ENCODE results near the gene EIF2B2. TPM values are rescaled to one million over a fixed set of nuclear protein-coding genes. Genes with fewer than 3 reads are reported as not detected.

EIF2B2 gene
- total RNA-seq (10 to 100 TPM; 23.2 to 46.8 TPM), polyA plus RNA-seq (ENCODE audit: insufficient read length in 2 of 2) (10 to 100 TPM; 47.4 to 56.8 TPM)
- long read RNA-seq, donor 1, full-length matches to known transcripts: 18 of 23 reads
- long read RNA-seq, donor 1, partial matches to known transcripts: 5 of 23 reads
- long read RNA-seq, donor 1, other reads (novel, unspliced or antisense): 0 of 23 reads
- long read RNA-seq, donor 2, full-length matches to known transcripts: 5 of 5 reads
- long read RNA-seq, donor 2, partial matches to known transcripts: 0 of 5 reads
- long read RNA-seq, donor 2, other reads (novel, unspliced or antisense): 0 of 5 reads
- long read RNA-seq, donor 3, full-length matches to known transcripts: 4 of 4 reads
- long read RNA-seq, donor 3, partial matches to known transcripts: 0 of 4 reads
- long read RNA-seq, donor 3, other reads (novel, unspliced or antisense): 0 of 4 reads
- long read RNA-seq, donor 4, full-length matches to known transcripts: 21 of 45 reads
- long read RNA-seq, donor 4, partial matches to known transcripts: 24 of 45 reads
- long read RNA-seq, donor 4, other reads (novel, unspliced or antisense): 0 of 45 reads

DNA sequence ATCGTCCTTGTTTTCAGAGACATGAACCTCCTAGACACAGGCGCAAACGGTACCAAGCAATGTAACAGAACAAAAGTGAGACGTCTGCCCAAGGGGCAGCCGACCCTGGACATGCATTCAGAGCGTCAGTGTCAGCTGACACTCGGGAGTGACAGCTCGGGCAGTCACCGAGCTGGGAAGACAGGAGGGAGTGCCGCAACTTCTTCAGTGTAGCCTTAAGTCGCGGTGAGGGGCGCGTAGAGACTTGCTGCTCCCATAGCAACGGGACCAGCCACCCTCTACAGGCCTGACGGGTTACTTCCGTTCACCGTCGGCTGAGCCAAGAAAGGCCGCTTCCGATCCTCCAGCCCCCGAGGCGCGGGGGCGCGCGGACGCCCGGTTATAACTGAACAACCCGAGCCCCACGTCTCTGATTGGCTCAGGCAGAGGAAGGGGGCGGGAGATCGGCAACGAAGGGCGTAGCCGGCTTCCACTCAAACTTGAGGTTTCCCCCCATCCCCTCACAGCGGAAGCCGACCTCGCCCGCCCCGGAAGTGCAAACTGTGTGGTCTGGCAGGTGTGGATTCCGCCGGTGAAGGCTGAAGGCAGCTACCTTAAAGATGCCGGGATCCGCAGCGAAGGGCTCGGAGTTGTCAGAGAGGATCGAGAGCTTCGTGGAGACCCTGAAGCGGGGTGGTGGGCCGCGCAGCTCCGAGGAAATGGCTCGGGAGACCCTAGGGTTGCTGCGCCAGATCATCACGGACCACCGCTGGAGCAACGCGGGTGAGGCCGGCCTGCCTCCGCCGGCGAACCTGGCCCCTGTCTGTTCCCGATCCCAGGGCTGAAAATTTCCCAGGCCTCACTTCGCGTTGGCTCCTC is at the start of gene EIF2B2:
Gene EIF2B2 (plus strand): TSS at position 530 of the 858 bp plus-strand sequence. CDS start 70 bp downstream, at position 600.
- peak within 1 kb of the TSS; percentile 95 for H3K4me3 ChIP-seq (ENCODE audit: low read depth, low read length)
- H3K4me1 ChIP-seq (ENCODE audit: control insufficient read depth, insufficient read depth, low read length): peaks cover 10% of the 10 kb centered on the region
- peak within 1 kb of the TSS; percentile 87 for H3K27ac ChIP-seq (ENCODE audit: low read depth, low read length)
- WGBS (ENCODE audit: insufficient coverage): under 1% methylated on average over 61 of the region's 66 CpGs
- peak; percentile 93 to 99 (median 96) for DNase-seq (ENCODE audit: low read depth in 4 of 6, low spot score in 6 of 6)
- H3K9me3 ChIP-seq (ENCODE audit: control insufficient read depth, insufficient read depth, low read length): peaks cover 1% of the 10 kb centered on the region
- peaks cover 13% of the 10 kb centered on the region for H3K36me3 ChIP-seq (ENCODE audit: control insufficient read depth, insufficient read depth, low read length)
- H3K27me3 ChIP-seq (ENCODE audit: control insufficient read depth, insufficient read depth, low read length): no peaks in the 10 kb centered on the region

DNA sequence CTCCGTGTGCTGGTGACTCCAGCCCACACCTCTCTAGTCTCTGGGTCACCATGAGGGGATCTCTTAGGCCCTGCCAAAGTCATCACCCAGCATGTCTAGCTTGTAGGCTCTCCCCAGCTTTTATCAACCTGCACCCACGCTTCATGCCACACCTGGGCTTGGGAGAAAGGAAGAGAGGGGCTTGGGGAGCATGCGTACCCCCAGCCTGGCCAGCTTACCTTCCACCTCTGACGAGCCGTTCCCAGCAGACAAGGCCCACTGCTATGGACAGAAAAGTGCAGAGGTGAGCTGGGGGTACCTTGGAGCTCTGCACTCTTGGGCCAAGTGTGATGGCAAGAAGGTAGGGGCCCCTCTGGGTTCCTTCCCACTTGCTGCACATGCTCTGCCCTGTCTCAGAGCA is 49.0 kb upstream of the EIF2B2 start:
- Histone ChIP-seq H3K27me3 (ENCODE audit: control insufficient read depth, insufficient read depth, low read length) (peaks cover 17% of the 10 kb centered on the region), H3K4me1 (ENCODE audit: control insufficient read depth, insufficient read depth, low read length) (peaks cover 67% of the 10 kb centered on the region), H3K9me3 (ENCODE audit: control insufficient read depth, insufficient read depth, low read length) (no peaks in the 10 kb centered on the region), H3K27ac (ENCODE audit: low read depth, low read length) (no peak overlapping the region), H3K36me3 (ENCODE audit: control insufficient read depth, insufficient read depth, low read length) (peaks cover 12% of the 10 kb centered on the region), H3K4me3 (ENCODE audit: low read depth, low read length) (peak overlapping the region; percentile 20)
- no peak for DNase-seq (ENCODE audit: low read depth in 4 of 6, low spot score in 6 of 6)
- 50% methylated on average over 1 of the region's 5 CpGs for WGBS (ENCODE audit: insufficient coverage)

DNA sequence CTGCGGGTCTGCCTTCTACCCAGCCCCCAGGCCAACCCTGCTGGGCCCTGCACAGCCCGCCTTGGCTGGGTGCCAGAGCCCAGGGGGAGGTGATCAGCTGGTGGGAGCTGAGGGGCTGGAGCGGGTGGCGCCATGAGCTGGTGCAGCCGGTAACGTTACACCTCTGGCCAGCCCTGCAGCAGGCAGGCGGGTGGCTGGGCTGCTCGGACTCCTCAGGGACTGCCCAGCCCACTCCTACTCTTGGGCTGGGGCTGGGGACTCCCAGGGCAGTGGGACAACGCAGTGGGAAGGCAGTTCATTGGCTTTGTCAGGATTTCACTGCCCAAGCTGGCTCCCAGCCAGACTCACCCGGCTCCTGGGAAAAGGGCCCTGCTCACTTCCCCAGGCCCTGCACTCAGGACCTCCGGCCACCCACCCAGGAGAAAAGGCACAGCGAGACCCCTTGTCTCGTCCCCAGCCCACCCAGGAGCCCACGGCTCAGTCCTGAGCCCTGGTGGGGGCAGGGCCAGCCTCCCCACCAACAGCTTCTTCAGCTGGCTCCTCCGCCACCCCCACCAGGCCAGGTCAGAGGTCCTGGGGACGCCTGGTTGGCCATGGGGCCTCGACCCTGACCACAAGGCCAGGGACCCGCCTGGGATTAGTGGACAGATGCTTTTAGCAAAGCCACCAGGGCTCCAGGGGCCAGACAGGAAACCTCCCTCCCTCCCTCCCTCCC is 48.3 kb upstream of the EIF2B2 start:
- peak in 3 of 6 donors; percentile 22 to 69 (median 68) for DNase-seq (ENCODE audit: low read depth in 4 of 6, low spot score in 6 of 6)
- no peak overlapping the region for H3K27ac ChIP-seq (ENCODE audit: low read depth, low read length)
- H3K4me1 ChIP-seq (ENCODE audit: control insufficient read depth, insufficient read depth, low read length): peaks cover 66% of the 10 kb centered on the region
- H3K4me3 ChIP-seq (ENCODE audit: low read depth, low read length): peak overlapping the region; percentile 20
- H3K9me3 ChIP-seq (ENCODE audit: control insufficient read depth, insufficient read depth, low read length): no peaks in the 10 kb centered on the region
- WGBS (ENCODE audit: insufficient coverage): 23% methylated on average over 18 of the region's 18 CpGs
- peaks cover 17% of the 10 kb centered on the region for H3K27me3 ChIP-seq (ENCODE audit: control insufficient read depth, insufficient read depth, low read length)
- H3K36me3 ChIP-seq (ENCODE audit: control insufficient read depth, insufficient read depth, low read length): peaks cover 7% of the 10 kb centered on the region

DNA sequence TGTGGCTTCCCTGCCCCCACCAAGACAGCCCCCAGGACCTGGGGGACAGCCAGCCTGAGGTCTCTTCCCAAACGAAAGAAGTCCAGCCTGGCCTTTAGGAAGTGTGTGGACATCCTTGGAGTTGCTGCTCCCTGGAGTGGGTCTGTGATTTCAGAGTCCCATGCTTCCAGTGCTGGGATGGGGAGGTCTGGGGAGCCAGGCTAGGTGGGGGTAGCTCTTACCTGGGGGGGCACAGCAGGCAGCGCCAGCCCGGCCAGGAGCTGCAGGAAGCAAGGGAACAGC is 47.8 kb upstream of the EIF2B2 start:
- Histone ChIP-seq H3K27ac (ENCODE audit: low read depth, low read length) (no peak overlapping the region), H3K4me1 (ENCODE audit: control insufficient read depth, insufficient read depth, low read length) (peaks cover 61% of the 10 kb centered on the region), H3K9me3 (ENCODE audit: control insufficient read depth, insufficient read depth, low read length) (no peaks in the 10 kb centered on the region), H3K4me3 (ENCODE audit: low read depth, low read length) (peak overlapping the region; percentile 20), H3K27me3 (ENCODE audit: control insufficient read depth, insufficient read depth, low read length) (peaks cover 17% of the 10 kb centered on the region), H3K36me3 (ENCODE audit: control insufficient read depth, insufficient read depth, low read length) (peaks cover 6% of the 10 kb centered on the region)
- DNase-seq (ENCODE audit: low read depth in 4 of 6, low spot score in 6 of 6): no peak
- 12% methylated on average over 3 of the region's 3 CpGs for WGBS (ENCODE audit: insufficient coverage)

DNA sequence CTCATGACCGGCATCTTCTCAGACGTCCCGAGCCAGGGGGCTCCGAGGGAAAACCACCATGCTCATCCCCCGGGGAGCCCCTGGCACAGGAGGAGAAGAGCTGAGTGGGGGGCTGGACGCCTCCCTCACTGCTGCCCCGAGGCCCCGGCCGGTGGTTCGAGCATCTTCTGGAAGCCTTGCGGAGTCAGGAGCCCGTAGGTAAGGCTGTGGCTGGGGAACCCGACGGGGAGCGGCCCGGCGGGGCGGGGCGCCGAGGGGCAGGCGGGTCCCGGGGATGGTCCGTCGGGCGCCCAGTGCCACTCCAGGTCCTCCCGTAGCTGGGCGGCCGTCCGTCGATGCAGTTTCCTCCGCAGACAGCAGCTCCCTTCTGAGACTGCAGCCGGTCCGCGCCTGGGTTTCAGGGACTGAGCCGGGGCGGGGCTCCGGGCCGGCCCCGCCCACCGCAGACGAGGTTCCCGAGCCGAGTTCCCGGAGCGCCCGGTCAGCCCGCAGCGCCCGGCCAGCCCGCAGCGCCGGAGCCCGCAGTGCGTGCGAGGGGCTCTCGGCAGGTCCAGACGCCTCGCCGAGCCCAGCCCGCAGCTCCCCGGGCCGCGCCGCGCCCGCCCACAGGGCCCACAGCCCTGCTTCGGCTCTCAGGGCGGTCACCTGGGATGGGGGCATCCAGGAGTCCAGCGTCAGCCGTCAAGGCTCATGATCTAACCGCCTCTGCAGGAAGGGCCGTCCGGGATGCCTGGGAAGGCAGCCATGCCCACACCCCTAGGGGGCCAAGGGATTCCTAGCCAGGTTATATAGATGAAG is 47.3 kb upstream of the EIF2B2 start, which contains the start of gene PGF:
Gene PGF (minus strand): TSS at position 369 of the 798 bp plus-strand sequence. CDS start 355 bp downstream, at position 14.
- H3K9me3 ChIP-seq (ENCODE audit: control insufficient read depth, insufficient read depth, low read length): no peaks in the 10 kb centered on the region
- peak within 1 kb of the TSS; percentile 20 for H3K4me3 ChIP-seq (ENCODE audit: low read depth, low read length)
- peaks cover 17% of the 10 kb centered on the region for H3K27me3 ChIP-seq (ENCODE audit: control insufficient read depth, insufficient read depth, low read length)
- WGBS (ENCODE audit: insufficient coverage): 4% methylated on average over 72 of the region's 73 CpGs
- peaks cover 56% of the 10 kb centered on the region for H3K4me1 ChIP-seq (ENCODE audit: control insufficient read depth, insufficient read depth, low read length)
- H3K27ac ChIP-seq (ENCODE audit: low read depth, low read length): peak within 1 kb of the TSS; percentile 47
- H3K36me3 ChIP-seq (ENCODE audit: control insufficient read depth, insufficient read depth, low read length): peaks cover 6% of the 10 kb centered on the region
- DNase-seq (ENCODE audit: low read depth in 4 of 6, low spot score in 6 of 6): peak in 2 of 6 donors; percentile 34 to 56

DNA sequence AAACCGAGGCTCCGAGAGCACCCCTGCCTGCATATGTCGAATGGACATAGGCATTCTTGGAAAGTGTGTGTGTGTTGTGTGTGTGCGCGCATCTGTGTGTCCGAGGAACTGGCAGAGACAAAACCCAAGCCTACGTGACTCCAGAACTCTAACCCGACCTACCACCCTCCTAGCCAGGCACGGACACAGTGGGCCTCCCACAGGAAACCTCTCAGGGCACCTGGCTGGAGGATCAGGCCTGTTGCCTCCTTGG is 46.8 kb upstream of the EIF2B2 start:
- no peak for DNase-seq (ENCODE audit: low read depth in 4 of 6, low spot score in 6 of 6)
- H3K36me3 ChIP-seq (ENCODE audit: control insufficient read depth, insufficient read depth, low read length): peaks cover 6% of the 10 kb centered on the region
- H3K27ac ChIP-seq (ENCODE audit: low read depth, low read length): no peak overlapping the region
- H3K4me3 ChIP-seq (ENCODE audit: low read depth, low read length): no peak overlapping the region
- peaks cover 58% of the 10 kb centered on the region for H3K4me1 ChIP-seq (ENCODE audit: control insufficient read depth, insufficient read depth, low read length)
- 69% methylated on average over 7 of the region's 9 CpGs for WGBS (ENCODE audit: insufficient coverage)
- no peaks in the 10 kb centered on the region for H3K9me3 ChIP-seq (ENCODE audit: control insufficient read depth, insufficient read depth, low read length)
- peaks cover 17% of the 10 kb centered on the region for H3K27me3 ChIP-seq (ENCODE audit: control insufficient read depth, insufficient read depth, low read length)

DNA sequence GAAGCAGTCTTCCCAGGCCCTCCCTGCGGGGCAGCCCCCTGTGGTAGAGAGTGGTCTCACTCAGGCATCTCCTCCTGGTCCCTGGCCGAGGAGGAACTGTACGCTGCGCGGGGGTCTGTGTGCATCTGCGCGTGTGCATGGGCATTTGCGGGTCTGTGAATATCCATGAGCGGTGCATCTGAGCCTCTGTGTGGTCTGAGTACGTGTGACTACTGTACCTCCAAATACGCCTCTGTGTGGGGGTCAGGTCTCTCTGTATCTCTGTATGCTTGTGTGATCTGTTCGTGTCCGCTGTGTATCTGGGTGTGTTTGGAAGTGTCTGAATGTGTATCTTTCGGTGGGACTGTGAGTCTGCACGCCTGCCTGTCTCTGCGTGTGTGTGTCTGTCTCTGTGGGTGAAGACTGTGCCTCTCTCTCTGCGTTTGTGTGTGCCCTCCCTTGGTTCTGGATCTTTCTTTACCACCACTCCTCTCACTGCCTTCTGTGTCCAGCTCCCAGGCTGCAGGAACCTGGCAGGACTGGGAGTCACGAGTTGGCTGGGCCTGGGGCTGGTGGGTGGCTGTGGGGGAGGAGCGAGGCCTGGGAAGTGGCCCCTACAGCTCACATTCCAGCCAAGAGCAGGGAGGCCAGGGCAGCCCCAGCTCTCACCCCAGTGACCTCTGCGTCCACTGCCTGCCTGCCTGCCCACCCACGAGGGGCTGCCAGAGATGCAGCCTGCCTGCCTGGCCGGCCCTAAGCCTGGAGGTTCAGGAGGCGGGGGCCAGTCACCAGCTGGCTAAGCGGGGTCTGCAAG is 46.2 kb upstream of the EIF2B2 start:
- Histone ChIP-seq H3K9me3 (ENCODE audit: control insufficient read depth, insufficient read depth, low read length) (no peaks in the 10 kb centered on the region), H3K4me3 (ENCODE audit: low read depth, low read length) (no peak overlapping the region), H3K36me3 (ENCODE audit: control insufficient read depth, insufficient read depth, low read length) (peaks cover 6% of the 10 kb centered on the region), H3K27ac (ENCODE audit: low read depth, low read length) (peak overlapping the region; percentile 47), H3K4me1 (ENCODE audit: control insufficient read depth, insufficient read depth, low read length) (peaks cover 55% of the 10 kb centered on the region), H3K27me3 (ENCODE audit: control insufficient read depth, insufficient read depth, low read length) (peaks cover 17% of the 10 kb centered on the region)
- 76% methylated on average over 17 of the region's 24 CpGs for WGBS (ENCODE audit: insufficient coverage)
- DNase-seq (ENCODE audit: low read depth in 4 of 6, low spot score in 6 of 6): no peak

DNA sequence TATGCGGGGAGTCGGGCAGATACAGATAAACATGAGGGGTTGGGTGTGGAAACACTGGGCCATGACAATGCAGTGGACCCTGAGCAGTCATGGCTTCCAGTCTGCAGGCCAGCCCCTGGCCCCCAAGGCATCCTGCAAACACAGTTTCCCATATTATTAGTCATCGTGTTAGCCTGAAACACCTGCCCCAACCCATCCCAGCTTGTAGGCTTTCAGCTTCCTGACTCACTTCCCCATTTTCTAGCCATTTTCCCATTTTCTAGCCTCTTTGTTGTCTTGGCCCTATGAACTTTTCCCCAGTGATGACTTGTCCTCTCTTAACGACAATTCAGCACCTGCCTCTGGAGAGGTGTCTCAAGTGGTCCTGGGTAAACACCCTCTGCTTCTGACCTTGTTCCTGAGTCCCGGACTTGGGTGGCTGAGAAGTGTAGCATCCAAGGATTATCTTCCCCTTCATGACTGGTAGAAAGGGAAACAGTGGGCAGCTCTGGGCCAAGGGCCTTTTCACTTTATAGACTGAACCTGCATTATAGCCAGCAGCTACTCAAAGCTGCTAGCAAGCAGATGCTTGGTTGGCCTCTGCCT is 43.0 kb upstream of the EIF2B2 start:
- WGBS (ENCODE audit: insufficient coverage): 95% methylated on average over 5 of the region's 5 CpGs
- Histone ChIP-seq H3K4me3 (ENCODE audit: low read depth, low read length) (no peak overlapping the region), H3K9me3 (ENCODE audit: control insufficient read depth, insufficient read depth, low read length) (no peaks in the 10 kb centered on the region), H3K27me3 (ENCODE audit: control insufficient read depth, insufficient read depth, low read length) (peaks cover 6% of the 10 kb centered on the region), H3K27ac (ENCODE audit: low read depth, low read length) (no peak overlapping the region), H3K4me1 (ENCODE audit: control insufficient read depth, insufficient read depth, low read length) (peaks cover 39% of the 10 kb centered on the region), H3K36me3 (ENCODE audit: control insufficient read depth, insufficient read depth, low read length) (no peaks in the 10 kb centered on the region)
- no peak for DNase-seq (ENCODE audit: low read depth in 4 of 6, low spot score in 6 of 6)
